ENCODE data around the gene GPR45.

Gene GPR45, protein sequence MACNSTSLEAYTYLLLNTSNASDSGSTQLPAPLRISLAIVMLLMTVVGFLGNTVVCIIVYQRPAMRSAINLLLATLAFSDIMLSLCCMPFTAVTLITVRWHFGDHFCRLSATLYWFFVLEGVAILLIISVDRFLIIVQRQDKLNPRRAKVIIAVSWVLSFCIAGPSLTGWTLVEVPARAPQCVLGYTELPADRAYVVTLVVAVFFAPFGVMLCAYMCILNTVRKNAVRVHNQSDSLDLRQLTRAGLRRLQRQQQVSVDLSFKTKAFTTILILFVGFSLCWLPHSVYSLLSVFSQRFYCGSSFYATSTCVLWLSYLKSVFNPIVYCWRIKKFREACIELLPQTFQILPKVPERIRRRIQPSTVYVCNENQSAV

DNA sequence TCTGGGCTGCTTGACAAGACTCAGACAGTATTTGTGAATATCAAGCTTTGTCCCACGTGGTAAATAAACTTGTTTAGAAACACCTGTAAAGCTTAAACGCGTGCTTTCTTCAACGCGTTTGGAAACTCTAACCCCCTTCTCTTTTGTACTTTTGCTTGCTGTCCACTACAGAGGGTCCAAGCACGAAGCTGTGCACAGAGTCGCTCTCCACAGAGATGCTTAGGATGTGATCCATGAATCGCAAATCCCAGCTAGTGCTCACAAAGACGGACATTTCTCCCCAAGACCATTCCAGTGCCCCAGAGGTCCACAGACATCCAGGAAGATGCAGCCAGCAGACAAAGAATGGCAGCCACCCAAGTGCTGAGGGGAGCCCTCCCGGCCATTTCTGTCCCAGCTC lies at the start of gene GPR45:
Gene GPR45, plus strand, starts transcription at position 301 of the 400 bp plus-strand sequence. CDS start 116 bp downstream, outside the sequence.
- TF ChIP-seq BHLHE40 (IDR thresholded peaks at IDR 0.05; ENCODE audit: borderline replicate concordance) (no peak), ARNT (IDR thresholded peaks at IDR 0.05) (no peak), SP1 (IDR thresholded peaks at IDR 0.05) (no peak), FOXM1 (IDR thresholded peaks at IDR 0.05; ENCODE audit: borderline replicate concordance) (no peak), ZNF384 (IDR thresholded peaks at IDR 0.05) (no peak), L3MBTL2 (conservative IDR thresholded peaks at IDR 0.05) (no peak), FOXA1 (IDR thresholded peaks at IDR 0.05) (no peak), HDGF (IDR thresholded peaks at IDR 0.05; ENCODE audit: borderline replicate concordance) (no peak), NFRKB (IDR thresholded peaks at IDR 0.05) (no peak), LEF1 (IDR thresholded peaks at IDR 0.05; ENCODE audit: borderline replicate concordance) (no peak), ELF4 (IDR thresholded peaks at IDR 0.05) (no peak), SUZ12 (IDR thresholded peaks at IDR 0.05) (no peak), TARDBP (IDR thresholded peaks at IDR 0.05) (no peak), CTBP1 (IDR thresholded peaks at IDR 0.05; ENCODE audit: borderline replicate concordance) (no peak), FOXK2 (IDR thresholded peaks at IDR 0.05) (no peak)
- TF ChIP-seq, protein P1, sequence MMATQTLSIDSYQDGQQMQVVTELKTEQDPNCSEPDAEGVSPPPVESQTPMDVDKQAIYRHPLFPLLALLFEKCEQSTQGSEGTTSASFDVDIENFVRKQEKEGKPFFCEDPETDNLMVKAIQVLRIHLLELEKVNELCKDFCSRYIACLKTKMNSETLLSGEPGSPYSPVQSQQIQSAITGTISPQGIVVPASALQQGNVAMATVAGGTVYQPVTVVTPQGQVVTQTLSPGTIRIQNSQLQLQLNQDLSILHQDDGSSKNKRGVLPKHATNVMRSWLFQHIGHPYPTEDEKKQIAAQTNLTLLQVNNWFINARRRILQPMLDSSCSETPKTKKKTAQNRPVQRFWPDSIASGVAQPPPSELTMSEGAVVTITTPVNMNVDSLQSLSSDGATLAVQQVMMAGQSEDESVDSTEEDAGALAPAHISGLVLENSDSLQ (IDR thresholded peaks at IDR 0.05), result no peak
- DNase-seq (ENCODE audit: extremely low spot score), result no peak
- ChIA-PET POLR2A (no interaction called here), CTCF (interaction anchor here (0.8 kb wide), 1 partner anchor 53 kb away, joined by 3 read pairs; no protein-coding TSS in a partner anchor)

DNA sequence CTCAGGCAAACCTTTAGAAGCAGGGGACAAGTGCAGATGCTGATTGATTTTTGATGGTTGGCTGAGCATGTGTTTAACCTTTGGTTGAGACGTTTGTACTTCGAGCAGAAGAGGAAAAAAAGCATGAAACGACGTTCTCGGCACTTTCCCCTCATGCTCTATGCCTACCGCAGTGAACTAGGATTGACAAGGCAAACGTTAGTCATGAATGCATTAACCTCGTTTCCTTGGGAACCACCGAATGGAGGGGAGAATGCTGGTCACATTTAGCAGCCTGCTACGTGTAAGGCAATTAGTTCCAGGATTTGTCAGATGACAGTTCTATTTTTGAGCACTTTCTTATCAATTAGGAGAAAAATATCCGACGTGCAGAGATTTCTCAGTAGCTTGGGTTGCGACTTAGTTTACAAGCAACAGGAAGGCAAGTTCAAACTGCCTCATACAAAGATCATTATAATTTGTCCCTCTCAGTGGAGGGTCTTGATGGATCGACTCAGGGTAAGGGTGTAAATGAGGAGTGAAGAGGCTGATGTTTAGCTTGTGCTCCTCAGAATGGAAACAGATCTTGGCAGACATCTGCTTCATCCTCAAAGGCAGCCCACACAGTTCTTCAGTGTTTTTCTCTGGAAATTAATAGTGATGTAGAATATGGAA lies 47.4 kb upstream of the GPR45 start:
- CTCF ChIA-PET, result no interaction called here
- POLR2A ChIA-PET, result no interaction called here
- DNase-seq (ENCODE audit: extremely low spot score), result no peak
- TF ChIP-seq TARDBP (IDR thresholded peaks at IDR 0.05) (no peak), FOXA1 (IDR thresholded peaks at IDR 0.05) (no peak), NFRKB (IDR thresholded peaks at IDR 0.05) (no peak), ZNF384 (IDR thresholded peaks at IDR 0.05) (no peak), ELF4 (IDR thresholded peaks at IDR 0.05) (no peak), FOXK2 (IDR thresholded peaks at IDR 0.05) (no peak), FOXM1 (IDR thresholded peaks at IDR 0.05; ENCODE audit: borderline replicate concordance) (no peak), ARNT (IDR thresholded peaks at IDR 0.05) (no peak), LEF1 (IDR thresholded peaks at IDR 0.05; ENCODE audit: borderline replicate concordance) (no peak), L3MBTL2 (conservative IDR thresholded peaks at IDR 0.05) (no peak), SUZ12 (IDR thresholded peaks at IDR 0.05) (no peak), SP1 (IDR thresholded peaks at IDR 0.05) (no peak), BHLHE40 (IDR thresholded peaks at IDR 0.05; ENCODE audit: borderline replicate concordance) (no peak)
- TF ChIP-seq, protein P1 (IDR thresholded peaks at IDR 0.05), result no peak

DNA sequence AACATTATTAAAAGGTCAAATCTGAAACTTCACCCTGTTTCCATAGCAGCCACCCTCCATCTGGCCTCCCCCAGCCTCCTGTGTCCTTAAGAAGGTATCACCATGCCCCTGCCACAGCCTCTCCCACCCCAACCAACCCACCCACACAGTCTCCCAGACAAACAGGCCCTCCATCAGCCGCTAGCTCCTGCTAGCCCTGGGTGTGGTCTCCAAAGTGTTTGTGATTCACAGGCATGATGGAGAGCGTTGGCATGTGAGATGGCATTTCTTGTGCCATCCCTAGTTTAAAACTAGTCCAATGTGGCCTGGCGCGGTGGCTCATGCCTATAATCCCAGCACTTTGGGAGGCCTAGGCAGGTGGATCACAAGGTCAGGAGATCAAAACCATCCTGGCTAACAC lies 44.9 kb upstream of the GPR45 start:
- POLR2A ChIA-PET, result no interaction called here
- no peak for DNase-seq (ENCODE audit: extremely low spot score)
- TF ChIP-seq HDGF (IDR thresholded peaks at IDR 0.05; ENCODE audit: borderline replicate concordance), result no peak
- no peak for TF ChIP-seq ELF4 (IDR thresholded peaks at IDR 0.05)
- TF ChIP-seq NFRKB (IDR thresholded peaks at IDR 0.05), result no peak
- no peak for TF ChIP-seq ZNF384 (IDR thresholded peaks at IDR 0.05)
- TF ChIP-seq FOXA1 (IDR thresholded peaks at IDR 0.05), result no peak
- no peak for TF ChIP-seq FOXK2 (IDR thresholded peaks at IDR 0.05)
- no peak for TF ChIP-seq SUZ12 (IDR thresholded peaks at IDR 0.05)
- TF ChIP-seq, protein P1 (IDR thresholded peaks at IDR 0.05), result no peak
- no peak for TF ChIP-seq BHLHE40 (IDR thresholded peaks at IDR 0.05; ENCODE audit: borderline replicate concordance)
- TF ChIP-seq ARNT (IDR thresholded peaks at IDR 0.05), result no peak
- TF ChIP-seq TARDBP (IDR thresholded peaks at IDR 0.05), result no peak
- TF ChIP-seq SP1 (IDR thresholded peaks at IDR 0.05), result no peak
- no peak for TF ChIP-seq FOXM1 (IDR thresholded peaks at IDR 0.05; ENCODE audit: borderline replicate concordance)
- TF ChIP-seq L3MBTL2 (conservative IDR thresholded peaks at IDR 0.05), result no peak
- no peak for TF ChIP-seq CTBP1 (IDR thresholded peaks at IDR 0.05; ENCODE audit: borderline replicate concordance)
- no peak for TF ChIP-seq LEF1 (IDR thresholded peaks at IDR 0.05; ENCODE audit: borderline replicate concordance)
- CTCF ChIA-PET, result no interaction called here

GRCh38 chr2:105215586-105216192 lies 25.9 kb upstream of the GPR45 start:
- CTCF ChIA-PET, result no interaction called here
- TF ChIP-seq SUZ12 (IDR thresholded peaks at IDR 0.05), result no peak
- no peak for TF ChIP-seq CTBP1 (IDR thresholded peaks at IDR 0.05; ENCODE audit: borderline replicate concordance)
- no peak for TF ChIP-seq FOXA1 (IDR thresholded peaks at IDR 0.05)
- TF ChIP-seq NFRKB (IDR thresholded peaks at IDR 0.05), result no peak
- no peak for TF ChIP-seq LEF1 (IDR thresholded peaks at IDR 0.05; ENCODE audit: borderline replicate concordance)
- no peak for TF ChIP-seq BHLHE40 (IDR thresholded peaks at IDR 0.05; ENCODE audit: borderline replicate concordance)
- TF ChIP-seq ARNT (IDR thresholded peaks at IDR 0.05), result no peak
- TF ChIP-seq ELF4 (IDR thresholded peaks at IDR 0.05), result no peak
- no peak for TF ChIP-seq TARDBP (IDR thresholded peaks at IDR 0.05)
- POLR2A ChIA-PET, result no interaction called here
- no peak for DNase-seq (ENCODE audit: extremely low spot score)

DNA sequence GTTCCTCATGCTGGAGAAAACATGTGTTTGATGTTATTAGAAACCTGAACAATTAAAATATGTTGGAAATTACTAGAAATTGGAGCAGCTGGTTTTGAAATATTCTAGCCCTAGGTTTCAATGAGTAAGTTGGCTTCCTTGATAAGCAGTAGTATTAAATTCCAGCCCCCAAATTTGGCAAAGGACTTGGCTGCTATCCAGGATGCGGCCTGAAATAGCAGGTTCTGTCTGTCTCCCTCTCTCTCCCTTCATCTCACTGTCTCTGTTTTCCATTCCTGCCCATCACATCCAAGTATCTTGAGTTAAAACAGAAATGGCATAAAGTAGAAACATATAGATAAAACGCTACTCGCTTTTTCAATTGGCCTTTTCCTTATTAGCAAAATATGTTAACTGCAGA lies 20.9 kb upstream of the GPR45 start:
- POLR2A ChIA-PET, result no interaction called here
- no peak for TF ChIP-seq LEF1 (IDR thresholded peaks at IDR 0.05; ENCODE audit: borderline replicate concordance)
- TF ChIP-seq SUZ12 (IDR thresholded peaks at IDR 0.05), result no peak
- no peak for TF ChIP-seq NFRKB (IDR thresholded peaks at IDR 0.05)
- no peak for TF ChIP-seq ZNF384 (IDR thresholded peaks at IDR 0.05)
- no peak for TF ChIP-seq BHLHE40 (IDR thresholded peaks at IDR 0.05; ENCODE audit: borderline replicate concordance)
- CTCF ChIA-PET, result no interaction called here
- no peak for DNase-seq (ENCODE audit: extremely low spot score)

Measured in HEK293T (cell line).